Measurements from ENCODE around the gene CLTB. TPM values are rescaled to one million over a fixed set of nuclear protein-coding genes. Genes with fewer than 3 reads are reported as not detected.

CLTB gene
- total and polyA plus RNA-seq, 2 experiments from 2014 or later: 26.8 to 34.0 TPM

GRCh38 chr5:176420972-176421544, 4.7 kb upstream of the CLTB start (continued):
- TF ChIP-seq ZNF462 (CRISPR knock-in tag; IDR thresholded peaks at IDR 0.05) (no peak), POLR2AphosphoS5 (IDR thresholded peaks at IDR 0.05; ENCODE audit: low read depth) (no peak), CREB1 (CRISPR knock-in tag; IDR thresholded peaks at IDR 0.05; ENCODE audit: low read depth) (no peak), ETS1 (IDR thresholded peaks at IDR 0.05) (no peak)

GRCh38 chr5:176420086-176420485, 3.7 kb upstream of the CLTB start:
- Histone ChIP-seq H3K27me3 (ENCODE audit: insufficient read depth) (peaks cover 26% of the 10 kb centered on the region), H3K27ac (ENCODE audit: low read depth) (no peak overlapping the region), H3K4me2 (no peak overlapping the region), H3K79me2 (replicated peaks; ENCODE audit: insufficient read depth) (no peaks in the 10 kb centered on the region), H3K9me2 (ENCODE audit: insufficient read depth) (0 out of 2 replicates have a peak, but pooled peaks cover 6% of the 10 kb centered on the region), H3K36me3 (ENCODE audit: insufficient read depth) (0 out of 2 replicates have a peak, but pooled peaks cover 3% of the 10 kb centered on the region), H2AFZ (no peak overlapping the region), H3K4me1 (ENCODE audit: insufficient read depth) (0 out of 2 replicates have a peak, but pooled peaks cover 3% of the 10 kb centered on the region), H4K20me1 (replicated peaks; ENCODE audit: insufficient read depth) (peaks cover 2% of the 10 kb centered on the region), H3F3A (replicated peaks; ENCODE audit: low read depth) (0 out of 2 replicates have a peak, but pooled peaks cover 4% of the 10 kb centered on the region), H3K4me3 (no peak overlapping the region)
- Mint-ChIP-seq H3K27me3 (ENCODE audit: insufficient read depth, low read depth, poor library complexity) (peaks cover 16% of the 10 kb centered on the region), H3K9me3 (peaks cover 50% of the 10 kb centered on the region), H3K4me3 (no peak overlapping the region), H3K4me1 (0 out of 3 replicates have a peak, but pooled peaks cover 3% of the 10 kb centered on the region), H3K27ac (no peak overlapping the region), H3K36me3 (ENCODE audit: low read depth) (peaks cover 20% of the 10 kb centered on the region)
- DNase-seq (ENCODE audit: low spot score) (no peak), ATAC-seq (no peak)
- TF ChIP-seq REST (IDR thresholded peaks at IDR 0.05; ENCODE audit: unreplicated experiment) (no peak), NANOG (IDR thresholded peaks at IDR 0.05; ENCODE audit: borderline replicate concordance) (no peak), EZH2 (IDR thresholded peaks at IDR 0.05; ENCODE audit: low read depth, unreplicated experiment) (no peak)
